Erythroblast (primary cell): ENCODE results near the gene C16orf96.
"Not testable (repeated sequence)": the region's sequence is repeated elsewhere in the genome, so short reads cannot be mapped to it uniquely, and the experiment has no call there.

Source experiments
- DNase-seq, 2 experiments: peaks; one replicate each; lab custom pipeline; 2025; lab: John Stamatoyannopoulos, UW
- GATA1 ChIP-seq: IDR thresholded peaks from 2 replicates; pipeline ENCODE4 v1.6.1; 2011; ENCODE audit warnings: low read depth, mild to moderate bottlenecking, control low read depth, low read length, moderate library complexity
- POLR2A ChIP-seq: IDR thresholded peaks from 2 replicates; pipeline ENCODE4 v1.6.1; 2011; ENCODE audit warnings: mild to moderate bottlenecking, low read length

The C16orf96 gene

DNA sequence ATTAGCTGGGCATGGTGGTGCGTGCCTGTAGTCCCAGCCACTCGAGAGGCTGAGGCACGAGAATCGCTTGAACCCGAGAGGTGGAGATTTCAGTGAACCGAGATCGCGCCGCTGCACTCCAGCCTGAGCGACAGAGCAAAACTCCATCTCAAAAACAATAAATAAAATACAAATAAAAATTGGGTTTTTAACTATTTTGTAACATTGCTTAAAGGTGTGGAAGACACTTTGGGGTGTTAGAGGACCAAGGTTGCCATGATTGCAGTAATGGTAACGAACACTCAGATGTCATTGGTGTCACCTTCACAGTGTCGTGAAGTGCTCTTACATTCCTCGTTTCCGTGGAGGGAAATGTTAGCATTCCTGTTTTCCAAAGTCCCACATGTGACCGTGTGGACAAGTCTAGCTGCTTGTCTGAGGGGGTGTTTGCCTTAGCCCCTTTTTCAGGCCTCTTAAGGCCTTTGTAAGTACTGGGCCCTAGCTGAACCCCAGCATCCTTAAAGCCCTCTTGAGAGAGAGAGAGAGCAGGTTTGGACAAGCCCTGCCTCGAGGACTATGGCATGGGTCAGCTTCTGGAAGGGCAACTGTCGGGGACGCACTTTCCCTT, 8.6 kb downstream of the C16orf96 start:
- TF ChIP-seq POLR2A, result no peak
- TF ChIP-seq GATA1, result no peak
- no peak for DNase-seq

DNA sequence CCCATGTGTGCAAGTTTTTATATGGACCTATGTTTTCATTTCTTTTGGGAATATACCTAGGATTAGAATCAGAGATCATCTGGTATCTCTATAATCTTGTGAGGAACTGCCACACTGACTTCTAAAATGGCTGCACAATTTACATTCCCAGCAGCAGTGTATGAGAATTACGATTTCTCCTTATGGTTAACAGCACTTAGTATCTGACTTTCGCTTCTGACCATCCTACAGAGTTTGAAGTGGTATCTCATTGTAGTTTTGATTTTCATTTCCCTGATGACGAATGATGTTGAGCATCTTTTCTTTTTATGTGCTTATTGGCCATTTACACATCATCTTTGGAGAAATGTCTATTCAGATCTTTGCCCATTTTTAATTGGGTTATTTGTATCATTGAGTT, 10.0 kb downstream of the C16orf96 start:
- TF ChIP-seq GATA1 (no peak), POLR2A (no peak)
- DNase-seq, result no peak

DNA sequence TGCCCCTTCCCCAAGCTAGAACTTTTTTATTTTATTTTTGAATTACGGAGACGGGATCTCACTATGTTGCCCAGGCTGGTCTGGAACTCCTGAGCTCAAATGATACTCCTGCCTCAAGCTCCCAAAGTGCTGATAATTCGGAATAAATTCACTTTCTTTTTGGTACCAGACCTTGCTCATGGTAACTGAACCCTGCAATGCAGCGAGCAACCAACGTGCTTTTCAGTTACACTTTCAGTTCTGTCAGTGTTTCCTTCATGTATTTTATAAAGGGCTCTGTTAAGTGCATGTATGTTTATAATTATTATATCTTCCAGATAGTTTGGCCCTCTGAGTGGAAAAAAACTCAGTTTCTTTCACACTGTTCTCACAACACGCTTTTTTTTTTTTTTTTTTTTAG, 13.9 kb downstream of the C16orf96 start:
- TF ChIP-seq POLR2A (no peak), GATA1 (no peak)

DNA sequence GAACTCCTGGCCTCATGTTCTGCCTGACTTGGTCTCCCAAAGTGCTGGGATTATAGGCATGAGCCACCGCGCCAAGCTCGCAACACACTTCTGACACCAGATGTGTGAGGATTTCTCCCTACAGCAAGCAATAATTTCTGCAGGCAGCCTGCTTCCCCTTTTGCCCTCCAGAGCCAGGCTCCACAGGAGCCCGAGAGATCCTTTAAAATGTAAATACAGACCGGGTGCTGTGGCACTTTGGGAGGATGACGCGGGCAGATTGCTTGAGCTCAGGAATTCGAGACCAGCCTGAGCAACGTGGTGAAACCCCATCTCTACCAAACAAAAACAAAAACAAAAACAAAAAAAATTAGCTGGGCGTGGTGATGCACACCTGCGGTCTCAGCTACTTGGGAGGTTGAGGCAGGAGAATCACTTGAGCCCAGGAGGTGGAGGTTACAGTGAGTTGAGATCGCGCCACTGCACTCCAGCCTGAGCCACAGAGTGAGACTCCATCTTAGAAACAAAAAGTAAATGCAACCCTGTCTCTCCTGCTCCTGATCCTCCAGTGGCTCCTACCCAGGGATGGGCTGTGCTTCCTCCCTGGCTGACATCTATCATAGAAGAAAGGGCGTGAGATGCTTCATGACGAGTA, 14.7 kb downstream of the C16orf96 start:
- no peak for TF ChIP-seq POLR2A
- no peak for TF ChIP-seq GATA1
- DNase-seq, result no peak

More for the DNA sequence above, 13.9 kb downstream of the C16orf96 start:
- DNase-seq, result no peak

DNA sequence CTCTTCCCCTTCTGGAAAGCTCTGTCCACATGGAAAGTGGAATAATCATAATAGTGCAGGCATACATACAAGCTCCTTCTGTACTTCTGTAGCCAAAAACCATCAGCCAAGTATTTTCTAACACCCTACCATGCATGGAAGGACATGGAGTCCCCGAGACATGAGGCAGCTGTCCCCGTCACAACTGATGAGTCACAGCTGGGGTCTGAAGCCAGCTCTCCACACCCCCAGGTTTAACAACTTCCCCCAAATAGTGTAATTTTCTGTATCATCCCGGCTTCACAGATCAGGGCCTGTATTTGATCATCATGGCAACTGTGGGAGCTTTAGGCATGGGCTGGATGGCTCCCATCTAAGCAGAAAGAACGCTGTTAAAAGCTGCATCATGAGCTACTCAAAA, 16.6 kb downstream of the C16orf96 start:
- DNase-seq, result no peak
- TF ChIP-seq POLR2A (no peak), GATA1 (no peak)

DNA sequence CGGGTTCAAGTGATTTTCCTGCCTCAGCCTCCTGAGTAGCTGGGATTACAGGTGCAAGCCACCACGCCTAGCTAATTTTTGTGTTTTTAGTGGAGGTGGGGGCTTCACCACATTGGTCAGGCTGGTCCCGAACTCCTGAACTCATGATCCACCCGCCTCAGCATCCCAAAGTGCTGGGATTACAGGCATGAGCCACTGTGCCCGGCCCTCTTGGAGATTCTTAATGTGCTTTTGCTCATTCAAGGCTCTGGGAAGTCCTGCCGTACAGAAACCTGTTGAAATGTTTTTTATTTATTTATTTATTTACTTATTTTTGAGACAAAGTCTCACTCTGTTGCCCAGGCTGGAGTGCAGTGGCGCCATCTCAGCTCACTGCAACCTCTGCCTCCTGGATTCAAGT, 17.8 kb downstream of the C16orf96 start:
- not testable (repeated sequence) for DNase-seq

DNA sequence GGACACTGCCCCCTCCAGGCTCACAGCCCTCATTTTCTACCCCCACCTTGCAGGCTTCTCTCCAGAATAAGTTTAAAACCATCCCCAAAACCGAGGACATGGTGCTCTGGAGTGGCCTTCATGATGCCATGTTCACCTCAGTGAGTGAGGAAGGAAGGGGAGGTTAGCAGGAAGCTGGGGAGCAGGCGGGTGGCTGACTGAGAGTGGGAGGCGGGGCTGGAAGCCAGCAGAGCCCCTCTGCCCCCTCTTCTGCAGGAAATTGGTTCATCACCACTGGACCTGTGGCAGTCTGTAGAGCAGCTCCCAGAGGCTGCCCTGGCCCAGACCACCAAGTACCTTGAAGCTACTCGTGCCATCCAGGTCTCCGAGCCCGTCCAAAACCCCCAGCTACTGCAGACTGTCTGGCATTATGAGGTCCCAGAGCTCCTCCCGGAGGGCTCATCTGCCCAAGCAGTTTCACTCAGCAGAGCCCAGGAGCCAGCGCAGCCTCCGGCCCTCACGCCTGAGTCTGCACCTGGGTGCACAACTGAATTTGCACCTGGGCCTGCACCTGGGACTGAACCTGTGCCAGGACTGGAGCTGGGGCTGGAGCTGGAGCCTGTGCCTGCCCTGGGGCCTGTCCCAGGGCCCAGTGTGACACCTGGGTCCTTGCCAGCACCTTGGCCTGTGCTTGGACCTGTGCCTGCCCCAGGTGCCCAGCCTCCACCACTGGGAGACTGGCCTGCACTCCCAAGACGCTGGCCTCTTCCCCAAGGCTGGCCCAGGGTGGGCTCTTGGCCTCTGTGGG, 19.0 kb downstream of the C16orf96 start:
- DNase-seq, result no peak
- TF ChIP-seq GATA1, result no peak
- TF ChIP-seq POLR2A, result no peak

DNA sequence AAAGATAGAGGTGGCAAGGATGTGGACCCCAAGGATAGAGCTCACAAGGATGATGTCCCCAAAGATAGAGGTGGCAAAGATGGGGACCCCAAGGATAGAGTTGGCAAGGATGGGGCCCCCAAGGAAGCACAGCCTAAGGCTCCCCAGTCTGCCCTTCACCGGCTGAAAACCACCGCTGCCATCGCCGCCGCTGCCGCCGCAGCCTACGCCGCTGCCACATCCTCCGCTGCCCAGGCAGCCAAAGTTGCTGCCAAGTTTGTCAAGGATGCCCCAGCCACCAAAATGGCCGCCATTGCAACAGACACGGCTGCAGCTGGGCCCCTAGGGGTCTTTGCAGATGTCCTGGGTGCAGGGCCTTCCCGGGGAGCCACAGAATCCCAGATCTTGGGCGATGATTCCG, 19.9 kb downstream of the C16orf96 start:
- DNase-seq, result no peak
- TF ChIP-seq POLR2A, result no peak
- TF ChIP-seq GATA1, result no peak

DNA sequence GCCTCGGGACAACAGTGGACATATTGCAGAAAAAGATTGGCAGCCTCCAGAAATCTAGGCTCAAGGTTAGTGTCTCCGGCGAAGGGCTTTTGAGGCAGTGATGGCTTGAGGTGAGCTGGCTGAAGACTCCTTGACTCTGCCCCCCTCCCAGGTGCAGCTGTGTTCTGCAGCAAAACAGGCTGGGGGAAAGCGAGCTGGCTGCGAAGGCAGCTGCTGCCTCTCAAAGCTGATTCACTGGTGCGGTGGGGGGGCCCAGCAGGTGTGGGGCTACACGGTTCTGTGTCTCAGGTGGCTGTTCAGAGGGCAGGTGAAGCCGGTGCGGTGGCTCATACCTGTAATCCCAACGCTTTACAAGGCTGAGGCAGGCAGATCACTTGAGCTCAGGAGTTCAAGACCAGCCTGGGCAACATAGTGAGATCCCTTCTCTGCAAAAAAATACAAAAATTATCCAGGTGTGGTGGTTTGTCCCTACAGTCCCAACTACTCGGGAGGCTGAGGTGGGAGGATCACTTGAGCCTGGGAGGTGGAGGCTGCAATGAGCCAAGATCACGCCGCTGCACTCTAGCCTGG, 22.9 kb downstream of the C16orf96 start:
- no peak for DNase-seq
- TF ChIP-seq POLR2A, result no peak
- TF ChIP-seq GATA1, result no peak

DNA sequence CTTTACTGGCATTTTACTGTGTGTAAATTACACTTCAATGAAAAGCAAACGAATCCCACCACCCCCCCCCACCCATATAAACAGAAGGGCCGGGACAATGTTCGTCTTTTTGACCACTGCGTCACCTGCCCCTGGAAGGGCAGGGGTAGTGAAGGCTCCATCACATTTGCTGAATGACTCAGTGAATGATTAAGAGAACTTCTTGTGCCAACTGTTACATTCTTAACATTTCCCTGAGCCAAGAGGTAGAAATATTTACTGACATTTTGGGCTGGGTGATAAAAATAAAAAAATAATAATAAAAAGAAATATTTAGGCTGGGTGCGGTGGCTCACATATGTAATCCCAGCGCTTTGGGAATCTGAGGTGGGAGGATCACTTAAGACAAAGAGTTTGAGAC, 24.1 kb downstream of the C16orf96 start:
- TF ChIP-seq GATA1 (no peak), POLR2A (no peak)
- DNase-seq, result no peak

DNA sequence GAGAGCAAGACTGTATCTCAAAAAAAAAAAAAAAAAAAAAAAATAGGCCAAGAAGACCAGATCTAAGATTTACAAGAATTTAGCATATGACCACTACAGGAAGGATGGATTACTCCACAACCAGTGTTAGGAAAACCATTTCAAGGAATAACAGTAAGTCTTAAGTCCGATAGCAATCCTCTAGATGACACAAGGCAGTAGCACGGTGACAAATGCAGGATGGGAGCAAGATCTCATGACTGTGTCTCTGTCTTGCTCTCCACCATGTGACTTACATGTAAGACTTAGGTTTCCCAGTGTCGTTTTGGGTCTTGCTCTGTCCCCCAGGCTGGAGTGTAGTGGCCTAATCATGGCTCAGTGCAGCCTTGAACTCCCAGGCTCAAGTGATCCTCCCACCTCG, 27.8 kb downstream of the C16orf96 start:
- TF ChIP-seq POLR2A (no peak), GATA1 (no peak)
- no peak for DNase-seq

DNA sequence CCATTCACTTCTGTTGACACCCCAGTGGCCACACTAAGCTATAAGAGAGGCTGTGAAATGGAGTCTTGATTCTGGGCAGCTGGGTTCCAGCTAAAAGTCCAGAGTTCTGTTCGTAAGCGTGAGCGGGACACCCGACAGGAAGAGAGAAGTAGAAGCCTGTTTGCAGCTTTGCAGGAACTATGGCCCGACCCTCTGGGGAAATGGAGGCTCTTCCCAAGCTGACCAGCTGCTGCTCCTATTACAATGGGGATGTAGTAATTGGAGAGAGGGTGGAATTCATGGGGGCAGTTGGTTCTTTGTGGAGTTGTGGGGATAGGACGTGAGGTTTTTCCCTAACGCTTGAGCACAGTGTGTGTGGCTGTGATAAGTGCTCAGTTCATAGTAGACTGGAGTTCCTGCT, 30.2 kb downstream of the C16orf96 start:
- TF ChIP-seq GATA1, result no peak
- no peak for TF ChIP-seq POLR2A
- no peak for DNase-seq

DNA sequence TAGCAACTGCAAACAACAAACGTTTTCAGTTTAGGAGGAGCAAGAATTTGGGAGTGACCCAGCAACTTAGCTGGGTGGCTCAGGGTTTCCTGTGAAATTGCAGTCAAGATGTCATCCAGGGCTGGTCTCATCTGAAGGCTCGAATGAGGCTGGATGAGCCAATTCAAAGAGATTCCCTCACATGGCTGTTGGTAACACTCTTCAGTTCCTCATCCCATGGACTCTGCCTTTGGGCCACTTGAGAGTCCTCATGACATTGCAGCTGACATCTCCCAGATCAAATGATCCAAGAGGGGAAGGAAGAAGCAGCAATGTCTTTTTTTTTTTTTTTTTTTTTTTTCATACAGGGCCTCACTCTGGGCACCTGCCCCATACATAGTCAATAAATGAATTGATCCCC, 32.2 kb downstream of the C16orf96 start:
- DNase-seq, result no peak
- no peak for TF ChIP-seq GATA1
- no peak for TF ChIP-seq POLR2A

DNA sequence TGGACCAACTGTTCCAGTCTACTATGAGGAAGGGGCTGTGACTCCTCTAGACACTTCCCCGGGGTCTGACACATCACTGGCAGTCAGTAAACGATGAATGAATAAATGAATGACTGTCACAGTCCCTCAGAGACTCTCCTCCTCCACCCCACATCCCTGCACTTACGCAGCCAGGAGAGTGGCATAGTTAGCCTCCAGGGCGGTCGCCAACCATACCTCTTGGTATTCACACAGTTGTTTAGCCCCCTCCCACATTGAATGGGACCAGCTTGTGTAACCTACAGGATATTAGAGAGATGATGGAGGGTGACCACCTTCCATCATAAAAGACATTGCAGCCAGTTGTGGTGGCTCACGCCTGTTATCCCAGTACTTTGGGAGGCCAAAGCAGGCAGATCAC, 32.8 kb downstream of the C16orf96 start:
- no peak for TF ChIP-seq GATA1
- TF ChIP-seq POLR2A, result no peak
- no peak for DNase-seq

DNA sequence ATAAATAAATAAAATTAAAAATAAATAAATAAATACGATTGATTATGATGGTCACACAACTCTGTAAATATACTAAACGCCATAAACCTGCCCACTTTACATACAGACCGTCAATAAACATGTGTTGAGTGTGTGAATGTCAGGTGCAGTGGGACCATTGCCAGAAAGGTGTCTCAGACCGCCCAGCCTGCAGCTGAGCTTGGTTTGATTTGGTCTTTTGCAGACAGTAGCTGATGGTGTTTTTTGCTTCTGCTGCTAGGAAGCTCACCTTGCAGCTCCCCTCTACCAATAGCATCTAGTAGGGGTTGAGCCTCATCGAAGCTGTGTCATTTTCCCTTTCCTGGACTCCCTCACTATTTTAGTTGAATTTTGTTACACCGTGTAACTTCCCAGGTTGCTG, 35.1 kb downstream of the C16orf96 start:
- TF ChIP-seq GATA1 (no peak), POLR2A (no peak)
- no peak for DNase-seq
